Muscle layer of duodenum (tissue), 2 donors: ENCODE results near the gene HNRNPA0.

Experiments
- H3K27ac ChIP-seq: one replicate; pipeline ENCODE4 v1.7.0; 2013; ENCODE audit warnings: mild to moderate bottlenecking, low read length
- H3K27me3 ChIP-seq: one replicate; pipeline ENCODE4 v1.7.0; 2013; ENCODE audit warnings: low read depth, mild to moderate bottlenecking, control low read depth, low read length
- H3K36me3 ChIP-seq, 2 donors: one replicate each; pipeline ENCODE4 v1.7.0; 2013; ENCODE audit warnings: low read length in 2 of 2, control low read depth in 1 of 2, mild to moderate bottlenecking in 1 of 2; ENCODE audit not compliant: insufficient read depth in 2 of 2, control insufficient read depth in 1 of 2
- H3K4me1 ChIP-seq, 2 donors: one replicate each; pipeline ENCODE4 v1.7.0; 2013; ENCODE audit warnings: low read length in 2 of 2, mild to moderate bottlenecking in 2 of 2, control low read depth in 1 of 2, moderate library complexity in 1 of 2; ENCODE audit not compliant: insufficient read depth in 2 of 2, control insufficient read depth in 1 of 2
- H3K4me3 ChIP-seq, 2 donors: one replicate each; pipeline ENCODE4 v1.7.0; 2013; ENCODE audit warnings: low read length in 2 of 2, low read depth in 1 of 2, mild to moderate bottlenecking in 1 of 2
- H3K9me3 ChIP-seq, 2 donors: one replicate each; pipeline ENCODE4 v1.7.0; 2013; ENCODE audit warnings: low read length in 2 of 2, control low read depth in 1 of 2, mild to moderate bottlenecking in 1 of 2; ENCODE audit not compliant: control insufficient read depth in 1 of 2
- donor health status: healthy.

Gene HNRNPA0

DNA sequence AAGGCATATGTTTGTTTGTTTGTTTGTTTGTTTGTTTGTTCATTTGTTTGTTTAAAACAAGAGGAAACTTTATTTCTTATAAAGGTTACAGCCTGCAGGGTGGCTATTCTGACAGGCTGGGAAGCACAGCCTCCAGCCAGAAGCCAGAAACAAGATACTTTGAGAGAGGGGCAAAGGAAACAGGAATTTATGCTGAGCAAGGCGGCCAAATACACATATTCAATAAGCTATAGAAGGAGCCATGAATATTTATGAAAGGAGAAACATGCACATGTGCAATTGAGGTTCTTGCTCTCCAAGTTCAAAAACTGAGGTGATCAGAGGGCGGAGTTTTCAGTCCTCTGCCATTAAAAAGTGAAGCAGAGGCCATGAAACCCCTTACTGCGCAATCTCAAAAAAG, 37.8 kb downstream of the HNRNPA0 start:
- no peak overlapping the region for H3K4me3 ChIP-seq
- H3K36me3 ChIP-seq, result no peaks in the 10 kb centered on the region
- no peaks in the 10 kb centered on the region for H3K27me3 ChIP-seq
- H3K9me3 ChIP-seq, result no peaks in the 10 kb centered on the region
- H3K27ac ChIP-seq, result no peak overlapping the region
- H3K4me1 ChIP-seq, result no peaks in the 10 kb centered on the region

GRCh38 chr5:137715456-137715855, 38.7 kb downstream of the HNRNPA0 start:
- H3K27me3 ChIP-seq, result no peaks in the 10 kb centered on the region
- no peak overlapping the region for H3K4me3 ChIP-seq
- no peaks in the 10 kb centered on the region for H3K9me3 ChIP-seq
- no peaks in the 10 kb centered on the region for H3K36me3 ChIP-seq
- H3K4me1 ChIP-seq, result no peaks in the 10 kb centered on the region
- H3K27ac ChIP-seq, result no peak overlapping the region

DNA sequence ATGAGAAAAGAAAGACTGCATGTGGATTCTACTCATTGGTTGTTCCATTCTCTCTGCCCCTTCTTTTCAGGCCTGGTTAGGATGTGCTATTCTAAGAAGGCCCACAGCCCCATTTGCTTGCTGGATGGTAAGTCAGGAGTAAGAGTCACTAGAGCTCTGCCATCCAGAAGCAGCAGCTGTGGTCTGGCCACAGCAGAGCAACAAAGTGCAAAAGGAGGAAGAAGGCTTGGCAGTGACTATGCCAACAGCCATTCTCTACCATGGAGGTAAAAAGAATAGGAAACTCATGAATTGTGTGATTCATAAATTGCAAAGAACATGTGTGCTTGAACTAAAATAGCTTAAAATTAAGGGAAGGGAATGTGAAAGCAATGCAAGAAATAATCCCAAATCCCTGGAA, 39.2 kb downstream of the HNRNPA0 start:
- no peaks in the 10 kb centered on the region for H3K9me3 ChIP-seq
- no peaks in the 10 kb centered on the region for H3K36me3 ChIP-seq
- H3K4me1 ChIP-seq, result no peaks in the 10 kb centered on the region
- no peak overlapping the region for H3K4me3 ChIP-seq
- H3K27me3 ChIP-seq, result no peaks in the 10 kb centered on the region
- H3K27ac ChIP-seq, result no peak overlapping the region

GRCh38 chr5:137714494-137714893, 39.7 kb downstream of the HNRNPA0 start:
- H3K4me1 ChIP-seq, result no peaks in the 10 kb centered on the region
- H3K27ac ChIP-seq, result no peak overlapping the region
- no peaks in the 10 kb centered on the region for H3K27me3 ChIP-seq
- no peak overlapping the region for H3K4me3 ChIP-seq
- no peaks in the 10 kb centered on the region for H3K9me3 ChIP-seq
- H3K36me3 ChIP-seq, result no peaks in the 10 kb centered on the region

DNA sequence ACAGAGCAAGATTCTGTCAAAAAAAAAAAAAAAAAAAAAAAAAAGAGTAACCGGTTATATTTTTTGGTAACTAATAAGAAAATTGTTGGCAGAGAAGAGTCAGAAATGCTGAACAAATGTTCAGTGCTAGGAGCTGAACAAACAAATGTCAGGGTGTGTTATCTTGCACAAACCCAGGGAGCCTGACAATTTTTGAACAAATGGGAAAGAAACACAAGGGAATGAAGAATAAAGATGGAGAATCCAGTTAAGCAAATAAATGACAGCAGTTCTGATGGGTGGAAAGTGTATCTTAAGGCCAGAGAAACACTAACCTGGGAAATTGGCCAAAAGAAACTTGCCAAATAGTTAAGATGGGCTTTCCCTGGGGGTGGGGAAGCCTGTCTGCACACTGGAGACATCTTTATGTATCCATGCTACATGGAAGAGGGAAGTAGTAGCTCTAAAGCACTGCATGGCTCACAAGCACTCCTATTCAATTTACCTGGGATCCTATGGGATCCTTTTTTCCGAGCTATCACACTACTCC, 42.0 kb downstream of the HNRNPA0 start:
- Histone ChIP-seq H3K9me3 (no peaks in the 10 kb centered on the region), H3K36me3 (peaks cover 0 to 4% of the 10 kb centered on the region in 2 donors), H3K4me3 (no peak overlapping the region), H3K4me1 (no peaks in the 10 kb centered on the region), H3K27me3 (no peaks in the 10 kb centered on the region), H3K27ac (no peak overlapping the region)

DNA sequence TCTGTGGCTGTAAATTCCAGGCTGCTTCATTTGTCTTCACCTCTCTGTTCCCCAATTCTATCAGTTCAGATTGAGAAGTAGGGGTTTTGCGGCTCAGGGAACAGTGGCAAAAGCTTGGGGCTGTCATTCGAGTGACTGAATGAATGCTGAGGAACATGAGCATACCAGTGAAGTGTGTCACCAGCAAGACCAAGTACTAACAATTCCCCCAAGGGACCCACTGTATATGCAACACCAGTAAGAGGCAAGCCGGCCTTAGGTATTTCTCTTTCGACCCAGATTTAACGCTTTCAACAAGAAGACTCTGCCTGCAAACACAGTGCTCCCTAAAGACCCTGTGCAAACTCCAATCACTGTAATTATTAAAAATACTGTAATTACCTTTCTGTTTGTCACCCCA, 44.1 kb downstream of the HNRNPA0 start:
- Histone ChIP-seq H3K36me3 (peaks cover 0 to 4% of the 10 kb centered on the region in 2 donors), H3K4me1 (no peaks in the 10 kb centered on the region), H3K27ac (no peak overlapping the region), H3K27me3 (no peaks in the 10 kb centered on the region), H3K9me3 (no peaks in the 10 kb centered on the region), H3K4me3 (no peak overlapping the region)

DNA sequence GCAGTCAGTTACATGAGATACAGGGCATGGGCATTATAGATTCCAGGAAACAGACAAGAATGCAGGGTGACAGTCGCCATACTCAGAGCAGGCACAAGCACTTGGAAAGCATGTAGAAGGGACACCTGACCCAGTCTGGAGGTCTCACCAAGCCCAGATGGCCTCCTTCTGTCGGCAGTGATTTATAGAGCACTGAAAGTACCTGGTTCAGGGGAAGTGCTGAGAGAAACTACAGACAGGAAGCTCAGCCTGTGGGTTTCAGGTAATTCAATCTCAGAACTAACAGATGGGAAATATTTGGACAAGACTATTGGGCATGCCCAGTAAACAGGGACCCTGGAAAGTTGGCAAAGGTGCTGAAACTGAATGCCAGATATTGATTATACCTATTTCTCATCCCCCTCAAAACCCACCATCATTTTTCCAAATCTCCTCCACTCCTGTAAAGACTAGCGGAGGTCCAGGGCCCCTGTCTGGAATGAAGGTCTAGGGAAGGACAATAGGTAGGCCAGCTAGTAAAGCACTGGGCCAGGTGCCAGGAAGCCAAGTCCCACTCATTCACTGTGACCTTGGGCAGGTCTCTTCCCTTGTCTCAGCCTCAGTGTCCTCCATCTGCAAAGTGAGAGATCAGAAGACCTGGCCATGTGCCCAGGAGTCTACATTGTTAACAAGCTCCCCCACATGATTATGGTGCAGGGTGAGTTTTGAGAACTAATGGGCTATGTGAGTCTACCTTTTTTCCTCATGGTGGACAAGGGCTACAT, 45.2 kb downstream of the HNRNPA0 start:
- Histone ChIP-seq H3K4me1 (no peaks in the 10 kb centered on the region), H3K27me3 (no peaks in the 10 kb centered on the region), H3K36me3 (peaks cover 0 to 4% of the 10 kb centered on the region in 2 donors), H3K9me3 (no peaks in the 10 kb centered on the region), H3K4me3 (no peak overlapping the region), H3K27ac (no peak overlapping the region)

DNA sequence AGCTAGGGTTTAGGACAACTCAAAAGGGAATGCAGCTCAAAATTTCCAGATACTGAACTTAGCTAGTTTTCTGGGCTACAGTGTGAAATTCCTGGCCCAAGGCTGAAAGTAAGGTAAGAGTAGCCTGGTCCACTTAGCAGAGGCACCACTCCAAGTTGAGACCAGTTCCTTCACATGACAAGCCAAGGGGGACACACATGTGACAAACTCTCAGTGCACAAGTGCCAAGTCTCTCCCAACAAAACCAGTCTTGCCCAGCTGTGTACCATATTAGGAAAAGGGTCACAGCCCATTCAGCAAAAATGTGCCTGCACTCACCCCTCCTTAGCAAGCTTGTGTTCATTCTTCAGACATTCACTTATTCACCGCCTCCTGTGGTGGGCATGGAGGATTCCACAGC, 46.1 kb downstream of the HNRNPA0 start:
- H3K27me3 ChIP-seq, result no peaks in the 10 kb centered on the region
- peaks cover 0 to 4% of the 10 kb centered on the region in 2 donors for H3K36me3 ChIP-seq
- H3K27ac ChIP-seq, result no peak overlapping the region
- no peaks in the 10 kb centered on the region for H3K4me1 ChIP-seq
- H3K4me3 ChIP-seq, result no peak overlapping the region
- no peaks in the 10 kb centered on the region for H3K9me3 ChIP-seq

DNA sequence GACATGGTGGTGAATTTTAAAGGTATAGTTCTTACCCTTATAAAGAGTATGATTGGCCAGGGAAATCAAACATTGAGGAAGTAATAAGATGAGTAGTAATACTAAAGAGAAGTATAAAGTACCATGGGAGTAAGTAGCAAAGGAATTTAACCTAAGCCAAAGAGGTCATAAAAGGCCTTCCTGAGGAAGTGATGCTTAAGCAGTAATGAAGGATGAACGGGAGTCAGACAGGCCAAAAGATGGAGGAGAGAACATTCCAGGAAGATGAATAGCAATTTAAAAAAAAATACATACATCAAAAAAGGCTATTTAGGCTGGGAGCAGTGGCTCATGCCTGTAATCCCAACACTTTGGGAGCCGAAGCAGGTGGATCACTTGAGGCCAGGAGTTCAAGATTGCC, 47.3 kb downstream of the HNRNPA0 start:
- no peaks in the 10 kb centered on the region for H3K4me1 ChIP-seq

GRCh38 chr5:137705106-137705505, 49.1 kb downstream of the HNRNPA0 start:
- no peak overlapping the region for H3K4me3 ChIP-seq
- H3K36me3 ChIP-seq, result peaks cover 0 to 4% of the 10 kb centered on the region in 2 donors
- no peaks in the 10 kb centered on the region for H3K4me1 ChIP-seq
- H3K9me3 ChIP-seq, result no peaks in the 10 kb centered on the region
- no peaks in the 10 kb centered on the region for H3K27me3 ChIP-seq
- H3K27ac ChIP-seq, result no peak overlapping the region

More for the DNA sequence above, 47.3 kb downstream of the HNRNPA0 start:
- Histone ChIP-seq H3K27me3 (no peaks in the 10 kb centered on the region), H3K36me3 (peaks cover 0 to 4% of the 10 kb centered on the region in 2 donors), H3K9me3 (no peaks in the 10 kb centered on the region), H3K27ac (no peak overlapping the region), H3K4me3 (no peak overlapping the region)

- Histone ChIP-seq H3K4me1 (no peaks in the 10 kb centered on the region), H3K4me3 (no peak overlapping the region), H3K27ac (no peak overlapping the region), H3K9me3 (no peaks in the 10 kb centered on the region), H3K36me3 (no peaks in the 10 kb centered on the region), H3K27me3 (no peaks in the 10 kb centered on the region)
Observed at GRCh38 chr5:137703565-137703964, 50.6 kb downstream of the HNRNPA0 start.

- Histone ChIP-seq H3K27me3 (no peaks in the 10 kb centered on the region), H3K4me1 (no peaks in the 10 kb centered on the region), H3K36me3 (peaks cover 0 to 4% of the 10 kb centered on the region in 2 donors), H3K9me3 (no peaks in the 10 kb centered on the region), H3K27ac (no peak overlapping the region), H3K4me3 (no peak overlapping the region)
Observed at GRCh38 chr5:137700282-137700680, 53.9 kb downstream of the HNRNPA0 start.
